Tibial nerve (tissue), 4 donors: Measurements from ENCODE around the gene GALM.

Source experiments
- EP300 ChIP-seq, 2 donors: sonication (generic); formaldehyde crosslinking; IDR thresholded peaks; one replicate each; pipeline ENCODE4 v1.6.1; 2017; ENCODE audit warnings: antibody characterized with exemption in 2 of 2, mild to moderate bottlenecking in 1 of 2
- POLR2A ChIP-seq, 2 donors: fragments of 450-650 bp; IDR thresholded peaks; one replicate each; pipeline ENCODE4 v1.6.1; 2017; ENCODE audit warnings: antibody characterized with exemption in 2 of 2, mild to moderate bottlenecking in 2 of 2, moderate library complexity in 2 of 2
- TF ChIP-seq, protein P1 (sequence below), 5 experiments: fragments of 200-600 bp in 3 of 5; fragments of 450-650 bp in 2 of 5; sonication (generic) in 3 of 5; IDR thresholded peaks; one replicate each; pipeline ENCODE4 v1.5.1; 2016 to 2019; ENCODE audit warnings: antibody characterized with exemption in 5 of 5, mild to moderate bottlenecking in 3 of 5, moderate library complexity in 2 of 5

DNA sequence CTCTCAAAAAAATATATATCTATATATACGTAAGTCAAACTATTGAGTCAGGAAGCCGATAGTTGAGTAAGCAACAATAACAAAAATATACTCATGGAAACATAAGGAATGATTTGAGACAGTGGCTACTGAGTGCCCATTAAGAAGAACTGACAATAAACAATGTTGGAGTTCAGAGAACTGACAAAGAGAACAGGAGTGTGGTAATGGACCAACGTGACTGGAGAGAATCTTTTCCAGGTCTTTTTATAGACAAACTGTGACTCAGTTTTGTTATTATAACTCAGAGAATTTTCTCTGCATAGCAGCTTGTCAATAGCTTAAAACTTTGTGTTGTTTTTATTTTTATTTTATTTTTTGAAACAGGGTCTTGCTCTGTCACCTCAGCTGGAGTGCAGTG is 4.6 kb upstream of the GALM start:
- TF ChIP-seq, protein P1, sequence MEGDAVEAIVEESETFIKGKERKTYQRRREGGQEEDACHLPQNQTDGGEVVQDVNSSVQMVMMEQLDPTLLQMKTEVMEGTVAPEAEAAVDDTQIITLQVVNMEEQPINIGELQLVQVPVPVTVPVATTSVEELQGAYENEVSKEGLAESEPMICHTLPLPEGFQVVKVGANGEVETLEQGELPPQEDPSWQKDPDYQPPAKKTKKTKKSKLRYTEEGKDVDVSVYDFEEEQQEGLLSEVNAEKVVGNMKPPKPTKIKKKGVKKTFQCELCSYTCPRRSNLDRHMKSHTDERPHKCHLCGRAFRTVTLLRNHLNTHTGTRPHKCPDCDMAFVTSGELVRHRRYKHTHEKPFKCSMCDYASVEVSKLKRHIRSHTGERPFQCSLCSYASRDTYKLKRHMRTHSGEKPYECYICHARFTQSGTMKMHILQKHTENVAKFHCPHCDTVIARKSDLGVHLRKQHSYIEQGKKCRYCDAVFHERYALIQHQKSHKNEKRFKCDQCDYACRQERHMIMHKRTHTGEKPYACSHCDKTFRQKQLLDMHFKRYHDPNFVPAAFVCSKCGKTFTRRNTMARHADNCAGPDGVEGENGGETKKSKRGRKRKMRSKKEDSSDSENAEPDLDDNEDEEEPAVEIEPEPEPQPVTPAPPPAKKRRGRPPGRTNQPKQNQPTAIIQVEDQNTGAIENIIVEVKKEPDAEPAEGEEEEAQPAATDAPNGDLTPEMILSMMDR (IDR thresholded peaks at IDR 0.05): no peak
- TF ChIP-seq POLR2A (IDR thresholded peaks at IDR 0.05) (no peak), EP300 (IDR thresholded peaks at IDR 0.05) (no peak)
